SK-N-SH treated with all-trans-retinoic acid at 6 μM for 48 hours (cell line): ENCODE data around the gene ADARB2.

Source experiments
- ATAC-seq: fragments of 200-7000 bp; cut with Tn5 transposase; 3 replicates; pipeline ENCODE4 v1.9.1; 2020; ENCODE audit warnings: mild to moderate bottlenecking, moderate library complexity
- BACH2 ChIP-seq: fragments of 250-450 bp; sonication (Bioruptor Pico); IDR thresholded peaks from 2 replicates; pipeline ENCODE4 v1.9.0; 2021; ENCODE audit warnings: mild to moderate bottlenecking, borderline replicate concordance
- CSDC2 ChIP-seq: fragments of 250-450 bp; sonication (Bioruptor Pico); IDR thresholded peaks from 2 replicates; pipeline ENCODE4 v1.5.0; 2020; ENCODE audit warnings: mild to moderate bottlenecking, moderate library complexity
- ESRRG ChIP-seq: fragments of 250-450 bp; sonication (Bioruptor Pico); IDR thresholded peaks from 2 replicates; pipeline ENCODE4 v1.6.1; 2021; ENCODE audit warnings: mild to moderate bottlenecking
- GLIS3 ChIP-seq: fragments of 250-450 bp; sonication (Bioruptor Pico); IDR thresholded peaks from 2 replicates; pipeline ENCODE4 v1.5.0; 2020; ENCODE audit warnings: mild to moderate bottlenecking, moderate library complexity
- ISL1 ChIP-seq: fragments of 250-450 bp; sonication (Bioruptor Pico); IDR thresholded peaks from 2 replicates; pipeline ENCODE4 v2.1.2; 2022; ENCODE audit warnings: mild to moderate bottlenecking, moderate library complexity
- OSR1 ChIP-seq: fragments of 250-450 bp; sonication (Bioruptor Pico); IDR thresholded peaks from 2 replicates; pipeline ENCODE4 v1.8.0; 2022; ENCODE audit warnings: moderate library complexity, mild to moderate bottlenecking, inconsistent platforms
- PPARA ChIP-seq: fragments of 250-450 bp; sonication (Bioruptor Pico); IDR thresholded peaks from 2 replicates; pipeline ENCODE4 v1.5.0; 2020; ENCODE audit warnings: mild to moderate bottlenecking, borderline replicate concordance
- RARB ChIP-seq: fragments of 250-450 bp; sonication (Bioruptor Pico); IDR thresholded peaks from 2 replicates; pipeline ENCODE4 v1.8.0; 2021; ENCODE audit warnings: mild to moderate bottlenecking, moderate library complexity
- SNAI2 ChIP-seq: fragments of 250-450 bp; sonication (Bioruptor Pico); IDR thresholded peaks from 2 replicates; pipeline ENCODE4 v1.5.0; 2020; ENCODE audit warnings: mild to moderate bottlenecking, moderate library complexity
- TCF4 ChIP-seq: fragments of 250-450 bp; sonication (Bioruptor Pico); IDR thresholded peaks from 2 replicates; pipeline ENCODE4 v1.8.0; 2021; ENCODE audit warnings: mild to moderate bottlenecking, moderate library complexity, borderline replicate concordance
- TOX ChIP-seq: fragments of 250-450 bp; sonication (Bioruptor Pico); IDR thresholded peaks from 2 replicates; pipeline ENCODE4 v1.8.0; 2021; ENCODE audit warnings: mild to moderate bottlenecking, moderate library complexity, borderline replicate concordance
- ZC3H10 ChIP-seq: fragments of 250-450 bp; sonication (Bioruptor Pico); IDR thresholded peaks from 2 replicates; pipeline ENCODE4 v1.5.1; 2021; ENCODE audit warnings: mild to moderate bottlenecking, moderate library complexity
- ZFP3 ChIP-seq: fragments of 250-450 bp; sonication (Bioruptor Pico); IDR thresholded peaks from 2 replicates; pipeline ENCODE4 v1.5.0; 2020; ENCODE audit warnings: mild to moderate bottlenecking, moderate library complexity
- ZFP30 ChIP-seq: fragments of 450-650 bp; formaldehyde crosslinking; IDR thresholded peaks from 2 replicates; pipeline ENCODE4 v1.5.0; 2022; ENCODE audit warnings: mild to moderate bottlenecking, moderate library complexity
- ZNF565 ChIP-seq: fragments of 450-650 bp; formaldehyde crosslinking; conservative IDR thresholded peaks from 2 replicates; pipeline ENCODE4 v1.5.0; 2020; ENCODE audit warnings: low read depth, mild to moderate bottlenecking, moderate library complexity
- ZNF70 ChIP-seq: fragments of 450-650 bp; formaldehyde crosslinking; IDR thresholded peaks from 2 replicates; pipeline ENCODE4 v1.5.0; 2020; ENCODE audit warnings: mild to moderate bottlenecking, moderate library complexity
- ZNF8 ChIP-seq: fragments of 450-650 bp; formaldehyde crosslinking; IDR thresholded peaks from 2 replicates; pipeline ENCODE4 v1.5.0; 2020; ENCODE audit warnings: mild to moderate bottlenecking, moderate library complexity
- TF ChIP-seq, protein P1 (sequence below): fragments of 250-450 bp; sonication (Bioruptor Pico); IDR thresholded peaks from 2 replicates; pipeline ENCODE4 v1.8.0; 2021; ENCODE audit warnings: low read depth, mild to moderate bottlenecking, moderate library complexity, borderline replicate concordance
- TF ChIP-seq, protein P2 (sequence below): fragments of 250-450 bp; sonication (Bioruptor Pico); IDR thresholded peaks from 2 replicates; pipeline ENCODE4 v1.5.1; 2020; ENCODE audit warnings: low read depth, mild to moderate bottlenecking, moderate library complexity
- TF ChIP-seq, protein P3 (sequence below): fragments of 250-450 bp; sonication (Bioruptor Pico); IDR thresholded peaks from 2 replicates; pipeline ENCODE4 v1.5.1; 2021; ENCODE audit warnings: mild to moderate bottlenecking, moderate library complexity
- TF ChIP-seq, protein P4 (sequence below): fragments of 250-450 bp; sonication (Bioruptor Pico); IDR thresholded peaks from 2 replicates; pipeline ENCODE4 v1.8.0; 2020; ENCODE audit warnings: mild to moderate bottlenecking, moderate library complexity, borderline replicate concordance
- TF ChIP-seq, protein P5 (sequence below): fragments of 250-450 bp; sonication (Bioruptor Pico); IDR thresholded peaks from 2 replicates; pipeline ENCODE4 v1.5.0; 2020; ENCODE audit warnings: mild to moderate bottlenecking, moderate library complexity

The ADARB2 gene

DNA sequence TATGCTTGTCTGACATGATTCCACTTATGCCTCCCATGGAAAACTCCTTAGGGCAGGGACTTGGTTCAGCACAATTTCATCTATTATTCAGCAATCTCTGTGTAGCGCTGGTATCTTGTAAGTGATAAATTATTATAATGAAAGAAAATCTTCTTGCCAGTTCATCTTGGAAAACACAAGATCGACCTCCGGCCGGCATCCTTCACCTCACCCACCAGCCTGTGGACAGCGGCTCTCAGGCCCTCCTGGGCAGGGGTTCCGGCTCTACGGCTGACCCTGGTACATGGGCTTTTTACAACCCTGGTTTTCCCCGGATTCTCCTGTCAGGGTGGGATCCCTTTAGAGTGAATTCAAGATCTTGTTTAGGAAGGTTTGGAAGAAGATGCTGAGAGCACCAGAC, 145.6 kb downstream of the ADARB2 start (continued):
- TF ChIP-seq, protein P1, sequence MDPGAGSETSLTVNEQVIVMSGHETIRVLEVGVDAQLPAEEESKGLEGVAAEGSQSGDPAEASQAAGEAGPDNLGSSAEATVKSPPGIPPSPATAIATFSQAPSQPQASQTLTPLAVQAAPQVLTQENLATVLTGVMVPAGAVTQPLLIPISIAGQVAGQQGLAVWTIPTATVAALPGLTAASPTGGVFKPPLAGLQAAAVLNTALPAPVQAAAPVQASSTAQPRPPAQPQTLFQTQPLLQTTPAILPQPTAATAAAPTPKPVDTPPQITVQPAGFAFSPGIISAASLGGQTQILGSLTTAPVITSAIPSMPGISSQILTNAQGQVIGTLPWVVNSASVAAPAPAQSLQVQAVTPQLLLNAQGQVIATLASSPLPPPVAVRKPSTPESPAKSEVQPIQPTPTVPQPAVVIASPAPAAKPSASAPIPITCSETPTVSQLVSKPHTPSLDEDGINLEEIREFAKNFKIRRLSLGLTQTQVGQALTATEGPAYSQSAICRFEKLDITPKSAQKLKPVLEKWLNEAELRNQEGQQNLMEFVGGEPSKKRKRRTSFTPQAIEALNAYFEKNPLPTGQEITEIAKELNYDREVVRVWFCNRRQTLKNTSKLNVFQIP (CRISPR knock-in tag), result no peak
- TF ChIP-seq, protein P2, sequence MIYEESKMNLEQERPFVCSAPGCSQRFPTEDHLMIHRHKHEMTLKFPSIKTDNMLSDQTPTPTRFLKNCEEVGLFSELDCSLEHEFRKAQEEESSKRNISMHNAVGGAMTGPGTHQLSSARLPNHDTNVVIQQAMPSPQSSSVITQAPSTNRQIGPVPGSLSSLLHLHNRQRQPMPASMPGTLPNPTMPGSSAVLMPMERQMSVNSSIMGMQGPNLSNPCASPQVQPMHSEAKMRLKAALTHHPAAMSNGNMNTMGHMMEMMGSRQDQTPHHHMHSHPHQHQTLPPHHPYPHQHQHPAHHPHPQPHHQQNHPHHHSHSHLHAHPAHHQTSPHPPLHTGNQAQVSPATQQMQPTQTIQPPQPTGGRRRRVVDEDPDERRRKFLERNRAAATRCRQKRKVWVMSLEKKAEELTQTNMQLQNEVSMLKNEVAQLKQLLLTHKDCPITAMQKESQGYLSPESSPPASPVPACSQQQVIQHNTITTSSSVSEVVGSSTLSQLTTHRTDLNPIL (CRISPR knock-in tag), result no peak
- no peak for TF ChIP-seq ESRRG (CRISPR knock-in tag)
- no peak for TF ChIP-seq ZNF565
- TF ChIP-seq CSDC2 (CRISPR knock-in tag), result no peak
- no peak for TF ChIP-seq TOX (CRISPR knock-in tag)
- TF ChIP-seq RARB, result no peak
- no peak for TF ChIP-seq ISL1 (CRISPR knock-in tag)
- TF ChIP-seq, all 23 proteins: peak for 0

DNA sequence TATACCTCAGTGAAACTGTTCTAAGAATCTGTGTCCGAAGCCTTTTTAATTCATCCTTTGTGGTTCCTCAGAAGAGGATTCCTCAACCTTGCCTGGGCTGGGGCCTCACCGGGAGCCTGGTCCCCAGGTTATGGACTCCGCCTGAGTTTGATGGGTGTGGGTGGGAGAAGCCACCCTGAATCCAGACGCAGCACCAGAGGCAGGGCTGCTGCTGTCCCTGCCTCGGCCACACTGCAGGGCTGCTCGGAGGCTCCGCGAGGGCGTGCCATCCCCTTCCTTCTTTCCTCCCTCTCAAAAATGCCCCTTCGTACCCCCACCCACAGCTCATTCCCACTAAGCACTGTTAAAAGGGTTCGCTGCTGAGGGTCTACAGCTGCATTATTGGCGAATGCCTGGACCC, 146.3 kb downstream of the ADARB2 start:
- no peak for ATAC-seq
- TF ChIP-seq ZFP30 (CRISPR knock-in tag), result no peak
- TF ChIP-seq, protein P3, sequence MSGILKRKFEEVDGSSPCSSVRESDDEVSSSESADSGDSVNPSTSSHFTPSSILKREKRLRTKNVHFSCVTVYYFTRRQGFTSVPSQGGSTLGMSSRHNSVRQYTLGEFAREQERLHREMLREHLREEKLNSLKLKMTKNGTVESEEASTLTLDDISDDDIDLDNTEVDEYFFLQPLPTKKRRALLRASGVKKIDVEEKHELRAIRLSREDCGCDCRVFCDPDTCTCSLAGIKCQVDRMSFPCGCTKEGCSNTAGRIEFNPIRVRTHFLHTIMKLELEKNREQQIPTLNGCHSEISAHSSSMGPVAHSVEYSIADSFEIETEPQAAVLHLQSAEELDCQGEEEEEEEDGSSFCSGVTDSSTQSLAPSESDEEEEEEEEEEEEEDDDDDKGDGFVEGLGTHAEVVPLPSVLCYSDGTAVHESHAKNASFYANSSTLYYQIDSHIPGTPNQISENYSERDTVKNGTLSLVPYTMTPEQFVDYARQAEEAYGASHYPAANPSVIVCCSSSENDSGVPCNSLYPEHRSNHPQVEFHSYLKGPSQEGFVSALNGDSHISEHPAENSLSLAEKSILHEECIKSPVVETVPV (CRISPR knock-in tag), result no peak

DNA sequence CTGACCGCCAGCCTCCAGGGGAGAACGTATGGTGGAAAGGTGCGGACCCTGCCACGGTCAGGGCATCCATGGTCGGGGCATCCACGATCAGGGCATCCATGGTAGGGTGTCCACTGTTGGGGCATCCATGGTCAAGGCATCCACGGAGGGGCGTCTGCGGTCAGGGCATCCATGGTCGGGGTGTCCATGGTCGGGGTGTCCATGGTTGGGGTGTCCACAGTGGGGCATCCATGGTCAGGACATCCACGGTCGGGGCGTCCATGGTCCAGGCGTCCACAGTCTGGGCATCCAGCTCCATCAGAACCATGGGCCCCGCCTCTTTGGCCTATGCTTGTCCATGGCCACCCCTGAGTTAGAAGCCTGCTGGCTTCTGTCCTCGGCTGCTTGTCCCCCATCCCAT, 148.1 kb downstream of the ADARB2 start:
- TF ChIP-seq, protein P2 (CRISPR knock-in tag), result no peak
- TF ChIP-seq ISL1 (CRISPR knock-in tag) (no peak), ZC3H10 (CRISPR knock-in tag) (no peak), ZNF70 (CRISPR knock-in tag) (no peak), ESRRG (CRISPR knock-in tag) (no peak), PPARA (CRISPR knock-in tag) (no peak), ZFP3 (CRISPR knock-in tag) (no peak), CSDC2 (CRISPR knock-in tag) (no peak), GLIS3 (CRISPR knock-in tag) (no peak)
- TF ChIP-seq, protein P4, sequence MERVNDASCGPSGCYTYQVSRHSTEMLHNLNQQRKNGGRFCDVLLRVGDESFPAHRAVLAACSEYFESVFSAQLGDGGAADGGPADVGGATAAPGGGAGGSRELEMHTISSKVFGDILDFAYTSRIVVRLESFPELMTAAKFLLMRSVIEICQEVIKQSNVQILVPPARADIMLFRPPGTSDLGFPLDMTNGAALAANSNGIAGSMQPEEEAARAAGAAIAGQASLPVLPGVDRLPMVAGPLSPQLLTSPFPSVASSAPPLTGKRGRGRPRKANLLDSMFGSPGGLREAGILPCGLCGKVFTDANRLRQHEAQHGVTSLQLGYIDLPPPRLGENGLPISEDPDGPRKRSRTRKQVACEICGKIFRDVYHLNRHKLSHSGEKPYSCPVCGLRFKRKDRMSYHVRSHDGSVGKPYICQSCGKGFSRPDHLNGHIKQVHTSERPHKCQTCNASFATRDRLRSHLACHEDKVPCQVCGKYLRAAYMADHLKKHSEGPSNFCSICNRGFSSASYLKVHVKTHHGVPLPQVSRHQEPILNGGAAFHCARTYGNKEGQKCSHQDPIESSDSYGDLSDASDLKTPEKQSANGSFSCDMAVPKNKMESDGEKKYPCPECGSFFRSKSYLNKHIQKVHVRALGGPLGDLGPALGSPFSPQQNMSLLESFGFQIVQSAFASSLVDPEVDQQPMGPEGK (CRISPR knock-in tag), result no peak
- no peak for ATAC-seq

DNA sequence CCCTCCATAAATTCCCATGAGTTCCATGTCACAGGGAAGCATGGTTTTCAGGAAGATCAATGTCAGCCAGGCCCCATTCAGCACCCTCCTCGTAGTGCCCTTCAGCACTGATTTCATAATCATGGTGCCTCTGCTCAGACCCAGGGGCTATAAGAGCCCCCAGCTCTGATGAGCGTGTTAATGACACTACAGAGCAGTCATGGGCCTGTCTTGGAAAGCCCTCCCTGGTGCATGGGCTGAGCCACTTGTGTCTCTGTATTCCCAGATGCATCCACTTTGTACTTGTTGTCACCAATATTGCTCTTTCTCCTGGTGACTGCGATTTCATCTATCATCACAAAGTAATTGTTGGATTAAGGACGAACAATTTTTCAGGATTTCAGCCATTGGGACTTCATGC, 154.6 kb downstream of the ADARB2 start:
- ATAC-seq, result no peak
- no peak for TF ChIP-seq ESRRG (CRISPR knock-in tag)
- no peak for TF ChIP-seq BACH2
- no peak for TF ChIP-seq SNAI2 (CRISPR knock-in tag)
- TF ChIP-seq ISL1 (CRISPR knock-in tag), result no peak
- TF ChIP-seq ZNF565, result no peak
- TF ChIP-seq TCF4 (CRISPR knock-in tag), result no peak
- TF ChIP-seq ZFP3 (CRISPR knock-in tag), result no peak
- no peak for TF ChIP-seq GLIS3 (CRISPR knock-in tag)
- TF ChIP-seq OSR1 (CRISPR knock-in tag), result no peak
- TF ChIP-seq, protein P4 (CRISPR knock-in tag), result no peak
- TF ChIP-seq, protein P5, sequence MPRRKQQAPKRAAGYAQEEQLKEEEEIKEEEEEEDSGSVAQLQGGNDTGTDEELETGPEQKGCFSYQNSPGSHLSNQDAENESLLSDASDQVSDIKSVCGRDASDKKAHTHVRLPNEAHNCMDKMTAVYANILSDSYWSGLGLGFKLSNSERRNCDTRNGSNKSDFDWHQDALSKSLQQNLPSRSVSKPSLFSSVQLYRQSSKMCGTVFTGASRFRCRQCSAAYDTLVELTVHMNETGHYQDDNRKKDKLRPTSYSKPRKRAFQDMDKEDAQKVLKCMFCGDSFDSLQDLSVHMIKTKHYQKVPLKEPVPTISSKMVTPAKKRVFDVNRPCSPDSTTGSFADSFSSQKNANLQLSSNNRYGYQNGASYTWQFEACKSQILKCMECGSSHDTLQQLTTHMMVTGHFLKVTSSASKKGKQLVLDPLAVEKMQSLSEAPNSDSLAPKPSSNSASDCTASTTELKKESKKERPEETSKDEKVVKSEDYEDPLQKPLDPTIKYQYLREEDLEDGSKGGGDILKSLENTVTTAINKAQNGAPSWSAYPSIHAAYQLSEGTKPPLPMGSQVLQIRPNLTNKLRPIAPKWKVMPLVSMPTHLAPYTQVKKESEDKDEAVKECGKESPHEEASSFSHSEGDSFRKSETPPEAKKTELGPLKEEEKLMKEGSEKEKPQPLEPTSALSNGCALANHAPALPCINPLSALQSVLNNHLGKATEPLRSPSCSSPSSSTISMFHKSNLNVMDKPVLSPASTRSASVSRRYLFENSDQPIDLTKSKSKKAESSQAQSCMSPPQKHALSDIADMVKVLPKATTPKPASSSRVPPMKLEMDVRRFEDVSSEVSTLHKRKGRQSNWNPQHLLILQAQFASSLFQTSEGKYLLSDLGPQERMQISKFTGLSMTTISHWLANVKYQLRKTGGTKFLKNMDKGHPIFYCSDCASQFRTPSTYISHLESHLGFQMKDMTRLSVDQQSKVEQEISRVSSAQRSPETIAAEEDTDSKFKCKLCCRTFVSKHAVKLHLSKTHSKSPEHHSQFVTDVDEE (CRISPR knock-in tag), result no peak
- no peak for TF ChIP-seq PPARA (CRISPR knock-in tag)
- no peak for TF ChIP-seq RARB
- TF ChIP-seq ZNF8, result no peak
- TF ChIP-seq CSDC2 (CRISPR knock-in tag), result no peak
- no peak for TF ChIP-seq TOX (CRISPR knock-in tag)
